Measurements from ENCODE around the gene ENOX1. TPM values are rescaled to one million over a fixed set of nuclear protein-coding genes. Genes with fewer than 3 reads are reported as not detected.

Gene ENOX1
- total and polyA plus RNA-seq, 9 donors: 10.1 to 17.5 (median 12.2) TPM

DNA sequence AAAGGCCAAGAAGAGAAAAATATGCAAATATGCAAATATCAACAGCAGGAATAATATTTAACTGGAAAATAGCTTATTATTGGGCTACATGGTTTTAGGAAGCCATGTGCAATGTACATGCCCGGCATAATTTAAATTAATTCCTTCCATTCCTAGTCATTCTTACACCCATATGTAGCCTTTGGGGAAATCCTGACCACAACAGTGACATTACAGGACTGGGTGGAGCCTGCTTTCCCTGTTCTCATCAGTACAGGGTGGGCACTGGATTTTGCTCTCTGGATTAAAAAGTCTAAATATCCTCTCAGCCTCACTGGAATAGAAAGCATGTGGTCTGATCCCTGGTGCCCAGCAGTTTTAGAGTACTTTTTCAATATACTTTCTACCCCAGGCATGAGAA, 565.2 kb downstream of the ENOX1 start:
- H3K27me3 ChIP-seq (ENCODE audit: control insufficient read depth, insufficient read depth, low read length): no peaks in the 10 kb centered on the region
- H3K36me3 ChIP-seq (ENCODE audit: control insufficient read depth, insufficient read depth, low read length): peaks cover 3% of the 10 kb centered on the region
- H3K4me1 ChIP-seq (ENCODE audit: control insufficient read depth, insufficient read depth, low read length): no peaks in the 10 kb centered on the region
- no peak for DNase-seq
- no peak overlapping the region for H3K27ac ChIP-seq (ENCODE audit: low read length)
- H3K9me3 ChIP-seq (replicated peaks; ENCODE audit: control insufficient read depth, low read depth, low read length): no peaks in the 10 kb centered on the region
- no CpG with 5 or more reads among the region's 1 CpG for WGBS (ENCODE audit: insufficient coverage)
- no peak overlapping the region for H3K4me3 ChIP-seq (ENCODE audit: low read length)

DNA sequence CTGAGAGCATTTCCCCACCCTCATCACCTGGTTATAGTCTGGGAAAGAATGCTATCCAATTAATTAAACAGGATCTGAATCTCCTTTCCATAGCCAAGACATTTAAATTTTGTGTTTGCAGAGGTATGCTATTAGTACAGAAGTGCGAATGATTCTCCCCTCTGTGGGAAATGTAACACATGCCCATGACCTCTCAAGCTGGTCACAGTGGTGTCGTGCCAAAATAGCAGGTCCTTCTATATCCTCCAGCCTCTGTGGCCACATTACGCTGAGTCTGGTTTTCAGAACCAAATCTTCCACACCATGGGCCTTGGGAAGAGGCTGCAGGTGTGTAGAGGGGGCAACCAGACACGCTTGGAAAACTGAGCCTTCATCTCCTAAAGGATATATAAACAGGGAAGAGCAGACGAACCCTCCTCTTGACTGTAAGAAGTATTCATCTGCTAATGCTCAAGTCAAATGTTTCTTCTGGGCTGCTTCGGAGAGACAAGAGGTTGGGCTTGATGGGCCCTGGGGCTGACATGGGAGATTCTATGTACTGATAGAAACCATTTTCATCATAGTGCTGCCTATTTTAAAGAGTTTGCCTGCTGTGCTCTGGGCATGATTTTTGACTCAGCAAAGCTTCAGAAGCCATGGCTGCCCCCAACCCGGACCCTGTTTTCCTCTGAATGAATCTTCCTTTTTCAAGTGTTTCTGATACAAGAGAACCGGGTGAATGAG, 565.7 kb downstream of the ENOX1 start:
- Histone ChIP-seq H3K27me3 (ENCODE audit: control insufficient read depth, insufficient read depth, low read length) (no peaks in the 10 kb centered on the region), H3K4me3 (ENCODE audit: low read length) (no peak overlapping the region), H3K4me1 (ENCODE audit: control insufficient read depth, insufficient read depth, low read length) (no peaks in the 10 kb centered on the region), H3K9me3 (replicated peaks; ENCODE audit: control insufficient read depth, low read depth, low read length) (no peaks in the 10 kb centered on the region), H3K36me3 (ENCODE audit: control insufficient read depth, insufficient read depth, low read length) (peaks cover 3% of the 10 kb centered on the region), H3K27ac (ENCODE audit: low read length) (no peak overlapping the region)
- no CpG with 5 or more reads among the region's 8 CpGs for WGBS (ENCODE audit: insufficient coverage)
- no peak for DNase-seq

GRCh38 chr13:43214124-43214523, 572.6 kb downstream of the ENOX1 start:
- Histone ChIP-seq H3K9me3 (replicated peaks; ENCODE audit: control insufficient read depth, low read depth, low read length) (no peaks in the 10 kb centered on the region), H3K27ac (ENCODE audit: low read length) (no peak overlapping the region), H3K4me1 (ENCODE audit: control insufficient read depth, insufficient read depth, low read length) (no peaks in the 10 kb centered on the region), H3K36me3 (ENCODE audit: control insufficient read depth, insufficient read depth, low read length) (no peaks in the 10 kb centered on the region), H3K4me3 (ENCODE audit: low read length) (no peak overlapping the region), H3K27me3 (ENCODE audit: control insufficient read depth, insufficient read depth, low read length) (no peaks in the 10 kb centered on the region)
- WGBS (ENCODE audit: insufficient coverage): no CpG with 5 or more reads among the region's 4 CpGs
- DNase-seq: no peak

DNA sequence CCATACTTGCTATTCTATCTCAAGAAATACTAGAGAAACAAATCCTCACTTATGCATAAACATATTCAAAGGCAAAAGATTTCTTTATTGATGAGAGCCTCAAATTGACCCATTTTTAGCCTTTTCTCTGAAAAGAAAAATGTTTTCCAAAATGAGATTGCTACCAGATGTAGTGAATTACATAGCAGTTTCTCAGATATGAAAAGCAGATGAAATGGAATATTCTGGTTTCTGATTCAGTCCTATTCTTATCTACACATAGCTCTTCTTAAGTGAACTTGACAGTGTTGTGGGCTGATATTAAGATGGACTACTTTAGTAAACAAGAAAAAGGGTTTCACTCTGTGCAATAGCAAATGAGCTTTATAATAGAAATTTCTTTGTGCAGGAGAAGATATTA, 579.9 kb downstream of the ENOX1 start:
- H3K4me1 ChIP-seq (ENCODE audit: control insufficient read depth, insufficient read depth, low read length): no peaks in the 10 kb centered on the region
- H3K4me3 ChIP-seq (ENCODE audit: low read length): no peak overlapping the region
- peaks cover 5% of the 10 kb centered on the region for H3K9me3 ChIP-seq (replicated peaks; ENCODE audit: control insufficient read depth, low read depth, low read length)
- H3K36me3 ChIP-seq (ENCODE audit: control insufficient read depth, insufficient read depth, low read length): no peaks in the 10 kb centered on the region
- DNase-seq: peak; percentile 66
- H3K27me3 ChIP-seq (ENCODE audit: control insufficient read depth, insufficient read depth, low read length): no peaks in the 10 kb centered on the region
- no peak overlapping the region for H3K27ac ChIP-seq (ENCODE audit: low read length)

- WGBS (ENCODE audit: insufficient coverage): no CpG with 5 or more reads among the region's 4 CpGs
- H3K36me3 ChIP-seq (ENCODE audit: control insufficient read depth, insufficient read depth, low read length): no peaks in the 10 kb centered on the region
- no peak overlapping the region for H3K27ac ChIP-seq (ENCODE audit: low read length)
- H3K27me3 ChIP-seq (ENCODE audit: control insufficient read depth, insufficient read depth, low read length): no peaks in the 10 kb centered on the region
- H3K9me3 ChIP-seq (replicated peaks; ENCODE audit: control insufficient read depth, low read depth, low read length): peaks cover 5% of the 10 kb centered on the region
- H3K4me1 ChIP-seq (ENCODE audit: control insufficient read depth, insufficient read depth, low read length): no peaks in the 10 kb centered on the region
- peak; percentile 76 for DNase-seq
- H3K4me3 ChIP-seq (ENCODE audit: low read length): no peak overlapping the region
Measured at GRCh38 chr13:43205416-43205815, 581.4 kb downstream of the ENOX1 start.

- DNase-seq: no peak
- Histone ChIP-seq H3K9me3 (replicated peaks; ENCODE audit: control insufficient read depth, low read depth, low read length) (peaks cover 5% of the 10 kb centered on the region), H3K4me1 (ENCODE audit: control insufficient read depth, insufficient read depth, low read length) (no peaks in the 10 kb centered on the region), H3K4me3 (ENCODE audit: low read length) (no peak overlapping the region), H3K36me3 (ENCODE audit: control insufficient read depth, insufficient read depth, low read length) (no peaks in the 10 kb centered on the region), H3K27me3 (ENCODE audit: control insufficient read depth, insufficient read depth, low read length) (no peaks in the 10 kb centered on the region), H3K27ac (ENCODE audit: low read length) (no peak overlapping the region)
- no CpG with 5 or more reads among the region's 2 CpGs for WGBS (ENCODE audit: insufficient coverage)
Measured at GRCh38 chr13:43204591-43204990, 582.2 kb downstream of the ENOX1 start.

DNA sequence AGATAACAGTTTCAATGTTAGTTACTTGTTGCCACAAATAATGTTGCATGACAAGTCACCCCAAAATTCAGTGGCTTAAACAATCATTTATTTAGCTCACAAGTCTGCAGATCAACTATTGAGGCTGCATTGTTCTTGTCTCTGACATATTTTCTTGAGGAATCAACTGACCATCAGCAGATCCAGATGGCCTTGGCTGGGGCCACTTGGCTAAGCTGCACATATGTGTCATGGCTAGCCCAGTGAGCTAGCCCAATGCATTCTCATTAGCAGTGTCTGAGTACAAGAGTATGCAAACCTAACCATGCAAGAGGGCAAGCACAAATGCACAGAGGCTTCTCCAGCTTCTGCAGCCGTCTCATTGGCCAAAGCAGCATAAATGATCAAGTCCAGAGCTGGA, 583.0 kb downstream of the ENOX1 start:
- DNase-seq: no peak
- Histone ChIP-seq H3K27me3 (ENCODE audit: control insufficient read depth, insufficient read depth, low read length) (no peaks in the 10 kb centered on the region), H3K9me3 (replicated peaks; ENCODE audit: control insufficient read depth, low read depth, low read length) (peaks cover 5% of the 10 kb centered on the region), H3K36me3 (ENCODE audit: control insufficient read depth, insufficient read depth, low read length) (no peaks in the 10 kb centered on the region), H3K4me3 (ENCODE audit: low read length) (no peak overlapping the region), H3K4me1 (ENCODE audit: control insufficient read depth, insufficient read depth, low read length) (no peaks in the 10 kb centered on the region), H3K27ac (ENCODE audit: low read length) (no peak overlapping the region)
- WGBS (ENCODE audit: insufficient coverage): 100% methylated on average over 1 of the region's 1 CpG

- Histone ChIP-seq H3K27me3 (ENCODE audit: control insufficient read depth, insufficient read depth, low read length) (no peaks in the 10 kb centered on the region), H3K9me3 (replicated peaks; ENCODE audit: control insufficient read depth, low read depth, low read length) (peaks cover 5% of the 10 kb centered on the region), H3K4me3 (ENCODE audit: low read length) (no peak overlapping the region), H3K36me3 (ENCODE audit: control insufficient read depth, insufficient read depth, low read length) (no peaks in the 10 kb centered on the region), H3K27ac (ENCODE audit: low read length) (no peak overlapping the region), H3K4me1 (ENCODE audit: control insufficient read depth, insufficient read depth, low read length) (peaks cover 9% of the 10 kb centered on the region)
- DNase-seq: no peak
- WGBS (ENCODE audit: insufficient coverage): no CpG with 5 or more reads among the region's 1 CpG
Measured at GRCh38 chr13:43200736-43201135, 586.0 kb downstream of the ENOX1 start.

DNA sequence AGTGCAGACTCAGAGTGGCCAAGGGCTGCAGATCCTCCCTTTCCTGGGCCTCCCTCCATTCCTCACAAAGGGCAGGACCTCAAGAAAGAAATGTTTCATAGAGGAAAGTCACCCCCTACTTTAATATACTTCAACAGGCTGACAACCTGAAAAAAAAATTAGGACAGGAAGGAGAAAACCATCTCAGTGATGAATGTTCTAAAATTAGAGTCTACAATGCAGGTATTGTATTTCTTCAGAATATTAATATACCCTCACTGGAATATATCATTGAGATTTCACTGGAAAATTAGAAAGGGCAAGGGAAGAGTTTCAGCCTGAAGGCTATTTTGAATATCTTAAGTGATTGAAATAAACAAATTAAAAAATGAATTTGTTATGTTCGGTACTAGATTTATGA, 586.5 kb downstream of the ENOX1 start:
- peaks cover 11% of the 10 kb centered on the region for H3K4me1 ChIP-seq (ENCODE audit: control insufficient read depth, insufficient read depth, low read length)
- no peaks in the 10 kb centered on the region for H3K36me3 ChIP-seq (ENCODE audit: control insufficient read depth, insufficient read depth, low read length)
- no peak for DNase-seq
- no peak overlapping the region for H3K27ac ChIP-seq (ENCODE audit: low read length)
- no CpG with 5 or more reads among the region's 1 CpG for WGBS (ENCODE audit: insufficient coverage)
- peaks cover 5% of the 10 kb centered on the region for H3K9me3 ChIP-seq (replicated peaks; ENCODE audit: control insufficient read depth, low read depth, low read length)
- H3K4me3 ChIP-seq (ENCODE audit: low read length): no peak overlapping the region
- no peaks in the 10 kb centered on the region for H3K27me3 ChIP-seq (ENCODE audit: control insufficient read depth, insufficient read depth, low read length)

- peak; percentile 88 for DNase-seq
- no peak overlapping the region for H3K4me3 ChIP-seq (ENCODE audit: low read length)
- peaks cover 11% of the 10 kb centered on the region for H3K4me1 ChIP-seq (ENCODE audit: control insufficient read depth, insufficient read depth, low read length)
- H3K36me3 ChIP-seq (ENCODE audit: control insufficient read depth, insufficient read depth, low read length): no peaks in the 10 kb centered on the region
- no peaks in the 10 kb centered on the region for H3K9me3 ChIP-seq (replicated peaks; ENCODE audit: control insufficient read depth, low read depth, low read length)
- H3K27ac ChIP-seq (ENCODE audit: low read length): no peak overlapping the region
- no CpG with 5 or more reads among the region's 3 CpGs for WGBS (ENCODE audit: insufficient coverage)
- H3K27me3 ChIP-seq (ENCODE audit: control insufficient read depth, insufficient read depth, low read length): no peaks in the 10 kb centered on the region
Measured at GRCh38 chr13:43196750-43197370, 589.9 kb downstream of the ENOX1 start.

Data from muscle of leg (tissue), 11 donors.